HL-60 (cell line): Measurements from ENCODE around the gene ARHGAP45.

Experiments used
- DNase-seq, 2 experiments: peaks; one replicate each; pipeline ENCODE4 v3.0.0-alpha.2; 2010 to 2020; ENCODE audit warnings: low read depth in 1 of 2, low spot score in 1 of 2
- H3K27ac ChIP-seq: fragments of 250-450 bp; sonication (Bioruptor Pico); replicated peaks from 2 replicates; pipeline ENCODE4 v1.5.1; 2020; ENCODE audit warnings: mild to moderate bottlenecking, moderate library complexity
- H3K27me3 ChIP-seq: fragments of 250-450 bp; sonication (Bioruptor Pico); 2 replicates; pipeline ENCODE4 v1.5.1; 2021; ENCODE audit warnings: mild to moderate bottlenecking, moderate library complexity; ENCODE audit not compliant: insufficient read depth, poor library complexity, severe bottlenecking
- H3K4me3 ChIP-seq: replicated peaks from 2 replicates; pipeline ENCODE4 v1.5.1; 2011; ENCODE audit warnings: mild to moderate bottlenecking, control low read depth, low read length; ENCODE audit not compliant: insufficient read depth
- GABPA ChIP-seq: IDR thresholded peaks from 2 replicates; pipeline ENCODE4 v1.6.1; 2012; ENCODE audit warnings: low read depth
- POLR2AphosphoS5 ChIP-seq: IDR thresholded peaks from 2 replicates; pipeline ENCODE4 v1.6.1; 2012; ENCODE audit warnings: low read depth
- SPI1 ChIP-seq: IDR thresholded peaks from 2 replicates; pipeline ENCODE4 v1.6.1; 2012; ENCODE audit warnings: low read depth, mild to moderate bottlenecking, borderline replicate concordance
- TF ChIP-seq, protein P1 (sequence below): IDR thresholded peaks from one replicate; pipeline ENCODE4 v1.5.1; 2011; ENCODE audit warnings: low read length, control low read depth, inconsistent platforms; ENCODE audit not compliant: insufficient read depth
- TF ChIP-seq, protein P2 (sequence below): IDR thresholded peaks from 2 replicates; pipeline ENCODE4 v1.6.1; 2012; ENCODE audit warnings: low read depth; ENCODE audit not compliant: insufficient replicate concordance

Gene ARHGAP45

DNA sequence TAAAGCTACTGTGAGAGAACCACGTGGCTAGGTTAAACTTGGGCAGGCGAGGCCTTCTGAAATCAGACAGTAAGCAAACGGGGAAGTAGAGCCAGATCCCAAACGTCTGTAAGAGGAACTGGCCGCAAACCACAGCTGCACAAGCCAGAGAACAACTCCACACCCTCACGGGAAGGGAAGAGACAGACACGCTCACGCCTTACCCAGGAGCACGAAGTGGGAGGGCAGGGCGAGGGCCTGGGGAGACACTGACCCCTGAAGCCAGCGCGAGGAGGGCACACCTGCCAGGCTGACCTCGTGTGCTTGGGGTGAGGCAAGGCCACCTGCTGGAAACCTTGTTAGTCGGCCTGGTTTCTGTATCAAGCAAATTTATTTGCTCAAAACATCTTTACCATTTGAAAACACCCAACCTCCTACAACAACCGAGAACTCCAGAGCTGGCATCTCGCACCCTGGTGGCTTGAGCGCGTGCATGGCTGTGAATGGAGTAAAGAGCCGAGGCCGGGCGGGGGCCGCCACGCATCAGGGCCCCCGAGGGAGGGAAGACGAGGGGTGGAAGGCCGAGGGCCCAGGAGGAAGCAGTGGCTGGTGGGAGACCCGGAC lies 20.9 kb downstream of the ARHGAP45 start:
- TF ChIP-seq SPI1 (peak; percentile 96), GABPA (no peak; the same call in 1 of the 2 replicates), POLR2AphosphoS5 (peak; percentile 94)
- TF ChIP-seq, protein P1, sequence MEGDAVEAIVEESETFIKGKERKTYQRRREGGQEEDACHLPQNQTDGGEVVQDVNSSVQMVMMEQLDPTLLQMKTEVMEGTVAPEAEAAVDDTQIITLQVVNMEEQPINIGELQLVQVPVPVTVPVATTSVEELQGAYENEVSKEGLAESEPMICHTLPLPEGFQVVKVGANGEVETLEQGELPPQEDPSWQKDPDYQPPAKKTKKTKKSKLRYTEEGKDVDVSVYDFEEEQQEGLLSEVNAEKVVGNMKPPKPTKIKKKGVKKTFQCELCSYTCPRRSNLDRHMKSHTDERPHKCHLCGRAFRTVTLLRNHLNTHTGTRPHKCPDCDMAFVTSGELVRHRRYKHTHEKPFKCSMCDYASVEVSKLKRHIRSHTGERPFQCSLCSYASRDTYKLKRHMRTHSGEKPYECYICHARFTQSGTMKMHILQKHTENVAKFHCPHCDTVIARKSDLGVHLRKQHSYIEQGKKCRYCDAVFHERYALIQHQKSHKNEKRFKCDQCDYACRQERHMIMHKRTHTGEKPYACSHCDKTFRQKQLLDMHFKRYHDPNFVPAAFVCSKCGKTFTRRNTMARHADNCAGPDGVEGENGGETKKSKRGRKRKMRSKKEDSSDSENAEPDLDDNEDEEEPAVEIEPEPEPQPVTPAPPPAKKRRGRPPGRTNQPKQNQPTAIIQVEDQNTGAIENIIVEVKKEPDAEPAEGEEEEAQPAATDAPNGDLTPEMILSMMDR, result no peak
- TF ChIP-seq, protein P2, sequence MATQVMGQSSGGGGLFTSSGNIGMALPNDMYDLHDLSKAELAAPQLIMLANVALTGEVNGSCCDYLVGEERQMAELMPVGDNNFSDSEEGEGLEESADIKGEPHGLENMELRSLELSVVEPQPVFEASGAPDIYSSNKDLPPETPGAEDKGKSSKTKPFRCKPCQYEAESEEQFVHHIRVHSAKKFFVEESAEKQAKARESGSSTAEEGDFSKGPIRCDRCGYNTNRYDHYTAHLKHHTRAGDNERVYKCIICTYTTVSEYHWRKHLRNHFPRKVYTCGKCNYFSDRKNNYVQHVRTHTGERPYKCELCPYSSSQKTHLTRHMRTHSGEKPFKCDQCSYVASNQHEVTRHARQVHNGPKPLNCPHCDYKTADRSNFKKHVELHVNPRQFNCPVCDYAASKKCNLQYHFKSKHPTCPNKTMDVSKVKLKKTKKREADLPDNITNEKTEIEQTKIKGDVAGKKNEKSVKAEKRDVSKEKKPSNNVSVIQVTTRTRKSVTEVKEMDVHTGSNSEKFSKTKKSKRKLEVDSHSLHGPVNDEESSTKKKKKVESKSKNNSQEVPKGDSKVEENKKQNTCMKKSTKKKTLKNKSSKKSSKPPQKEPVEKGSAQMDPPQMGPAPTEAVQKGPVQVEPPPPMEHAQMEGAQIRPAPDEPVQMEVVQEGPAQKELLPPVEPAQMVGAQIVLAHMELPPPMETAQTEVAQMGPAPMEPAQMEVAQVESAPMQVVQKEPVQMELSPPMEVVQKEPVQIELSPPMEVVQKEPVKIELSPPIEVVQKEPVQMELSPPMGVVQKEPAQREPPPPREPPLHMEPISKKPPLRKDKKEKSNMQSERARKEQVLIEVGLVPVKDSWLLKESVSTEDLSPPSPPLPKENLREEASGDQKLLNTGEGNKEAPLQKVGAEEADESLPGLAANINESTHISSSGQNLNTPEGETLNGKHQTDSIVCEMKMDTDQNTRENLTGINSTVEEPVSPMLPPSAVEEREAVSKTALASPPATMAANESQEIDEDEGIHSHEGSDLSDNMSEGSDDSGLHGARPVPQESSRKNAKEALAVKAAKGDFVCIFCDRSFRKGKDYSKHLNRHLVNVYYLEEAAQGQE, result no peak
- Histone ChIP-seq H3K27me3 (no peaks in the 10 kb centered on the region), H3K27ac (peak overlapping the region; percentile 82), H3K4me3 (no peak overlapping the region)
- peak in 1 of 2 experiments; percentile 97 for DNase-seq

DNA sequence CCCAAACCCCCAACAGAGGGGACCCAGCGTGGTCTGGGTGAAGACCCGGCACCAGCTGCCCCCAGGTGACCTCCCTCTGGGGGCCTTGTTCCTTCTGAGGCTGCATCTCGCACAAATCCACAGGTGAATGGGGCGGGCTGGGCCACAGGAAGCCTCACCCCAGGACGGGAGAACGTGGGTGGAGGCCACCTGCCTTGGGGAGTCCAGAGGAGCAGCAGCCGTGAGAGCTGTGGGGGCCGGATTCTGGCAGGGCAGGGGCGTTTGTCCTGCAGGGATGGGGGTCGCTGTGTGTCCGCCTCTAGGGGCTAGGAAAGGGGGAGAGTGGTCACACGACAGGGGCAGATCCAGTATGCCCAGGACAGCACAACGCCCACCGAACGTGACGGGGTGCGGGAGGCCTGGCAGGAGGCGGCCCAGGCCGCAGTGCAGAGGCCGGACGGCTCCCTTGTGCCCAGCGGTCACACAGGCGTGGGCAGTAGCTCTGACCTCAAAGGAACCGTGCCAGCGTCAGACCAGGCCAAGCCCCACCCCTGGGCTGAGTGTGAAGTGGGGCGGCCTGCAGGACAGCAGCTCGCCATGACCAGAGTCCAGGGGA lies 21.5 kb downstream of the ARHGAP45 start:
- no peak for DNase-seq
- TF ChIP-seq POLR2AphosphoS5, result no peak
- TF ChIP-seq GABPA, result no peak
- TF ChIP-seq, protein P1, result no peak
- TF ChIP-seq, protein P2, result no peak
- H3K4me3 ChIP-seq, result no peak overlapping the region
- H3K27me3 ChIP-seq, result no peaks in the 10 kb centered on the region
- peak overlapping the region; percentile 82 for H3K27ac ChIP-seq

DNA sequence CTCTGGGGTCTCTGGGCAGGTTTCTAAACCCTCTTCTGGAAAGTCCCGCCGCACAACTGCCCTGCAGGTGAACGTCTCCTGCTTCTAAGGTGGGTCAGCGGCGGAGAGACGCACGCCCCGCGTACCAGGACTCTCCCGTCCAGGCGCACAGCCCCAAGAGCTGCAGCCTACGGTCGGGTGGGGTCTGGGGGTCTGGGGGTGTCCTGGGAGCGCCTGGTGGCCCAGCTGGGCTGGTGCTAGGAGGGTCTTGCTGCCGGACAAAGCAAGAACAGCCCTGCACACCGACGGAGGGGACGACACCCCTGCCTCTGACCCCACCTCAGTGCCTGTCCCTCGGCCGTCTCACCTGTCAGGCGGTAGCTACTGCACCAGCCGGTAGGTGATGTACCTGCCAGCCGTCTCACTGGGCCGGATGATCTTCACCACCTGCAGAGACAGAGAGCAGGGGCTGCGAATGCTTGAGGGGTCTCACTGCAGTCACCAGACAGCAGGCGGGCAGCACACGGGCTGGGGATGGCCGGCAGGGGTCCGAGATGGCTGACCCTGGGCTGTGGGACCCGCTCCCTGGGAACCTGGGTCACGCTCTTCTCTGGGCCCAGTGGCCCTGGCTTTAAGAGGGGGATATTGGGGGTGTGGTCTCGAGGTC lies 22.3 kb downstream of the ARHGAP45 start:
- Histone ChIP-seq H3K27ac (peak overlapping the region; percentile 82), H3K4me3 (no peak overlapping the region), H3K27me3 (no peaks in the 10 kb centered on the region)
- DNase-seq, result no peak
- TF ChIP-seq, protein P2, result no peak
- no peak; the same call in 1 of the 2 replicates for TF ChIP-seq POLR2AphosphoS5
- TF ChIP-seq, protein P1, result no peak
- TF ChIP-seq GABPA, result no peak
- no peak for TF ChIP-seq SPI1
